Neural cell (in vitro differentiated cells): ENCODE data around the gene CALHM1. TPM values are rescaled to one million over a fixed set of nuclear protein-coding genes. Genes with fewer than 3 reads are reported as not detected.

Experiments used
- H2AFZ ChIP-seq: fragments of 200-600, 300-800 bp; sonication (generic), shearing (Covaris generic); 2 replicates; pipeline ENCODE4 v1.6.0; 2014; ENCODE audit warnings: low read depth, mild to moderate bottlenecking, antibody characterized with exemption, low read length, moderate library complexity
- H3F3A ChIP-seq: fragments of 200-600 bp; shearing (Covaris generic); 2 replicates; pipeline ENCODE4 v1.6.1; 2016; ENCODE audit warnings: mild to moderate bottlenecking, moderate library complexity, mixed read lengths, antibody characterized with exemption, low read length; ENCODE audit not compliant: insufficient read depth, poor library complexity, severe bottlenecking
- H3K27ac ChIP-seq: fragments of 200-600, 300-800 bp; sonication (generic), shearing (Covaris generic); 2 replicates; pipeline ENCODE4 v1.5.1; 2014; ENCODE audit warnings: mild to moderate bottlenecking, low read length, moderate library complexity
- H3K27me3 ChIP-seq: fragments of 300-800, 200-600 bp; sonication (generic), shearing (Covaris generic); 2 replicates; pipeline ENCODE4 v1.6.0; 2014; ENCODE audit warnings: mild to moderate bottlenecking, low read depth, low read length, moderate library complexity; ENCODE audit not compliant: insufficient read depth
- H3K36me3 ChIP-seq: fragments of 300-800, 200-600 bp; sonication (generic), shearing (Covaris generic); 2 replicates; pipeline ENCODE4 v1.5.1; 2014; ENCODE audit warnings: mild to moderate bottlenecking, antibody characterized with exemption, low read length, moderate library complexity; ENCODE audit not compliant: insufficient read depth
- H3K4me2 ChIP-seq: fragments of 300-800, 200-600 bp; sonication (generic), shearing (Covaris generic); 2 replicates; pipeline ENCODE4 v1.6.0; 2014; ENCODE audit warnings: mild to moderate bottlenecking, low read length
- H3K4me3 ChIP-seq: fragments of 300-800, 200-600 bp; sonication (generic), shearing (Covaris generic); 2 replicates; pipeline ENCODE4 v1.5.1; 2014; ENCODE audit warnings: mild to moderate bottlenecking, low read length, moderate library complexity
- H3K79me2 ChIP-seq: fragments of 200-600 bp; shearing (Covaris generic); replicated peaks from 2 replicates; pipeline ENCODE4 v1.6.0; 2014; ENCODE audit warnings: mild to moderate bottlenecking, low read length, moderate library complexity; ENCODE audit not compliant: insufficient read depth
- H3K9ac ChIP-seq: fragments of 300-800, 200-600 bp; sonication (generic), shearing (Covaris generic); 2 replicates; pipeline ENCODE4 v1.6.1; 2016; ENCODE audit warnings: mild to moderate bottlenecking, low read length, mixed read lengths
- H3K9me2 ChIP-seq: fragments of 200-600 bp; shearing (Covaris generic); 2 replicates; pipeline ENCODE4 v1.6.1; 2016; ENCODE audit warnings: mild to moderate bottlenecking, low read length, mixed read lengths; ENCODE audit not compliant: insufficient read depth
- H3K9me3 ChIP-seq: fragments of 200-600, 300-800 bp; sonication (generic), shearing (Covaris generic); 2 replicates; pipeline ENCODE4 v1.6.1; 2016; ENCODE audit warnings: mild to moderate bottlenecking, mixed run types, low read length, moderate library complexity, mixed read lengths
- H4K20me1 ChIP-seq: fragments of 200-600 bp; shearing (Covaris generic); 2 replicates; pipeline ENCODE4 v1.6.1; 2016; ENCODE audit warnings: mild to moderate bottlenecking, mixed run types; ENCODE audit not compliant: insufficient read depth
- CTCF ChIP-seq: fragments of 450-650 bp; IDR thresholded peaks from 2 replicates; pipeline ENCODE4 v1.5.1; 2014; ENCODE audit warnings: antibody characterized with exemption, mild to moderate bottlenecking, moderate library complexity; ENCODE audit not compliant: poor library complexity, severe bottlenecking
- EP300 ChIP-seq: fragments of 450-650 bp; conservative IDR thresholded peaks from 2 replicates; pipeline ENCODE4 v1.6.1; 2014; ENCODE audit warnings: antibody characterized with exemption, mild to moderate bottlenecking, moderate library complexity; ENCODE audit not compliant: poor library complexity, severe bottlenecking
- EZH2 ChIP-seq: fragments of 200-600, 300-800 bp; shearing (Covaris generic), sonication (generic); IDR thresholded peaks from 2 replicates; pipeline ENCODE4 v1.6.1; 2014; ENCODE audit warnings: antibody characterized with exemption, low read length, borderline replicate concordance, mild to moderate bottlenecking; ENCODE audit not compliant: insufficient read depth, poor library complexity, severe bottlenecking
- MXI1 ChIP-seq: fragments of 450-650 bp; conservative IDR thresholded peaks from 2 replicates; pipeline ENCODE4 v1.6.1; 2014; ENCODE audit warnings: antibody characterized with exemption, mild to moderate bottlenecking; ENCODE audit not compliant: poor library complexity, severe bottlenecking
- POLR2AphosphoS5 ChIP-seq: IDR thresholded peaks from 2 replicates; pipeline ENCODE4 v1.6.1; 2012
- RAD21 ChIP-seq: fragments of 450-650 bp; conservative IDR thresholded peaks from 2 replicates; pipeline ENCODE4 v1.6.1; 2014; ENCODE audit warnings: antibody characterized with exemption, mild to moderate bottlenecking, moderate library complexity
- REST ChIP-seq: IDR thresholded peaks from 2 replicates; pipeline ENCODE4 v1.6.1; 2012; ENCODE audit warnings: borderline replicate concordance
- SMC3 ChIP-seq: fragments of 450-650 bp; conservative IDR thresholded peaks from 2 replicates; pipeline ENCODE4 v1.6.1; 2014; ENCODE audit warnings: antibody characterized with exemption, mild to moderate bottlenecking, moderate library complexity; ENCODE audit not compliant: poor library complexity
- TAF1 ChIP-seq: IDR thresholded peaks from 2 replicates; pipeline ENCODE4 v1.6.1; 2012; ENCODE audit warnings: low read depth
- polyA plus RNA-seq: library from polyadenylated mRNA; depleted of rRNA; stranded (reverse); fragments of >200 nt; gene quantifications from 2 replicates; pipeline ENCODE4 v1.2.3, GENCODE V29; 2014

Gene CALHM1
- polyA plus RNA-seq, 1 donor from 2014 or later: not detected

GRCh38 chr10:103495321-103495720 lies 36.6 kb upstream of the CALHM1 start:
- Histone ChIP-seq H2AFZ (no peak overlapping the region), H3K36me3 (no peaks in the 10 kb centered on the region)

More at GRCh38 chr10:103495321-103495720, 36.6 kb upstream of the CALHM1 start:
- H3K4me3 ChIP-seq: peak overlapping the region; percentile 99
- peak overlapping the region; percentile 86 for H3K9ac ChIP-seq
- no peaks in the 10 kb centered on the region for H3K9me2 ChIP-seq
- peak overlapping the region; percentile 95 for H3K4me2 ChIP-seq
- TF ChIP-seq CTCF (no peak), MXI1 (no peak), SMC3 (no peak), POLR2AphosphoS5 (no peak), REST (no peak), EP300 (no peak), TAF1 (no peak), RAD21 (no peak), EZH2 (no peak)
- H3K27ac ChIP-seq: peak overlapping the region; percentile 57
- no peaks in the 10 kb centered on the region for H3F3A ChIP-seq
- H4K20me1 ChIP-seq: no peaks in the 10 kb centered on the region
- peaks cover 4% of the 10 kb centered on the region for H3K27me3 ChIP-seq
- H3K9me3 ChIP-seq: no peaks in the 10 kb centered on the region
- peaks cover 26% of the 10 kb centered on the region for H3K79me2 ChIP-seq
